ENCODE results near the gene MAP3K20. TPM values are rescaled to one million over a fixed set of nuclear protein-coding genes. Genes with fewer than 3 reads are reported as not detected.

Gene MAP3K20
- polyA plus RNA-seq, 1 of the 3 experiments (the other 2 are of a cell fraction): 8.5 TPM

GRCh38 chr2:173191601-173192000 lies 116.0 kb downstream of the MAP3K20 start:
- Histone ChIP-seq H3K9ac (no peak overlapping the region), H3K9me2 (no peaks in the 10 kb centered on the region), H3K4me3 (ENCODE audit: low read depth in 2 of 2, low read length in 1 of 2) (no peak overlapping the region), H3K4me2 (no peak overlapping the region), H3K27me3 (ENCODE audit: insufficient read depth) (no peaks in the 10 kb centered on the region), H3K79me2 (ENCODE audit: insufficient read depth) (no peaks in the 10 kb centered on the region), H3K4me1 (ENCODE audit: control insufficient read depth in 1 of 2, insufficient read depth in 2 of 2, low read depth in 1 of 2, low read length in 1 of 2) (peaks cover 0 to 25% of the 10 kb centered on the region in 2 experiments), H3K9me3 (no peaks in the 10 kb centered on the region), H3K36me3 (replicated peaks in 1 of 2; ENCODE audit: control insufficient read depth in 1 of 2, insufficient read depth in 2 of 2, low read length in 1 of 2) (peaks cover 14 to 17% of the 10 kb centered on the region in 2 experiments), H4K20me1 (ENCODE audit: insufficient read depth) (no peaks in the 10 kb centered on the region), H2AFZ (ENCODE audit: low read depth) (no peak overlapping the region), H3K27ac (ENCODE audit: low read depth in 2 of 2, low read length in 1 of 2) (no peak overlapping the region), H3F3A (replicated peaks; ENCODE audit: insufficient read depth) (peaks cover 10% of the 10 kb centered on the region)
- TF ChIP-seq RAD21 (IDR thresholded peaks at IDR 0.05; ENCODE audit: low read length) (no peak), POLR2AphosphoS5 (IDR thresholded peaks at IDR 0.05; ENCODE audit: low read depth, low read length) (no peak), EP300 (IDR thresholded peaks at IDR 0.05; ENCODE audit: borderline replicate concordance in 1 of 2, low read depth in 1 of 2, low read length in 1 of 2) (no peak), EZH2phosphoT487 (IDR thresholded peaks at IDR 0.05; ENCODE audit: borderline replicate concordance, low read depth) (no peak), USF1 (IDR thresholded peaks at IDR 0.05; ENCODE audit: borderline replicate concordance, low read depth) (no peak), MAX (IDR thresholded peaks at IDR 0.05; ENCODE audit: low read depth) (no peak), ZBTB33 (IDR thresholded peaks at IDR 0.05; ENCODE audit: borderline replicate concordance, low read depth) (no peak), CHD2 (IDR thresholded peaks at IDR 0.05; ENCODE audit: low read length, partially characterized antibody) (no peak), JUND (IDR thresholded peaks at IDR 0.05) (no peak), NRF1 (IDR thresholded peaks at IDR 0.05; ENCODE audit: low read depth, low read length) (no peak), MXI1 (IDR thresholded peaks at IDR 0.05; ENCODE audit: low read depth, low read length) (no peak), ELF1 (IDR thresholded peaks at IDR 0.05) (no peak), FOSL2 (IDR thresholded peaks at IDR 0.05; ENCODE audit: borderline replicate concordance, low read depth) (no peak), FOXJ3 (CRISPR knock-in tag; IDR thresholded peaks at IDR 0.05) (no peak), GATA2 (CRISPR knock-in tag; IDR thresholded peaks at IDR 0.05) (no peak), IRF3 (IDR thresholded peaks at IDR 0.05; ENCODE audit: low read depth, low read length) (no peak)
- WGBS (ENCODE audit: low lambda C conversion rate): 93% methylated on average over 3 of the region's 3 CpGs
- ChIA-PET CTCF (no interaction called here), POLR2A (no interaction called here)
- no peak for DNase-seq

Data from SK-N-SH (cell line).